ENCODE data around the gene MYRF. TPM values are rescaled to one million over a fixed set of nuclear protein-coding genes. Genes with fewer than 3 reads are reported as not detected.

The MYRF gene
- total RNA-seq, 4 donors from 2014 or later: 0.09 to 0.95 (median 0.22) TPM; not detected in 1

DNA sequence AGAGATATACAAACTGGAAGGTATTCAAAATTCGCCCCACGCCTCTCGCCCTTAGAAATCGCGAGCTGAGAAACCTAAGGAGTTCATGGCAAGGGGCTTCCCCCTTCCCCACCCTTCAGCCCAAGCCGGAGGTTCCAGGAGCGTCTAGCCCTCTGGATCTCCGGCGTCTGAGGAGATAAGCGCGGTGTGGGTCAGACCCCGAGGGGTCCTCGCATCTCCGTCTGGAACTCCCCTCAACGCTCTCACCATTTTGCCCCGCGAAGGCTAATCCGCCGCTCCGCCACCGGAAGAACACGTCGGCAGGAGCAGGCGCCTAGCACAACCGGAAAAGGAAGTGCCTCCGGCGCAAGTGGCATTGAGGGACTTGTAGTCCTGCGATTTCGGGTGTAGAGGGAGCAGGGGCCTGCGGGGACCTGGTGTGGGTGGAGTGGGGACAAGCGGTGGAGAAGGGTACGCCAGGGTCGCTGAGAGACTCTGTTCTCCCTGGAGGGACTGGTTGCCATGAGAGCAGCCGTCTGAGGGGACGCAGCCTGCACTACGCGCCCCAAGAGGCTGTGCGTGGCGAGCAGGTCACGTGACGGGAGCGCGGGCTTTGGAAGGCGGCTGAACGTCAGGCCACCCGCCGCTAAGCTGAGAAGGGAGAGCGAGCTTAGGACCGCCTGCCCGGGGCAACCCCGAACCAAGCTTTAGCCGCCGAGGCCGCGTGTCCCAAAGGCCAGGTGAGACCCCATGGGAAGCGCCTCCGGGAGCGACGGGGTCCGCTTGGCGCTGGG, 40.1 kb downstream of the MYRF start, which contains the start of the genes FEN1 and TMEM258:
TSS of gene FEN1 (plus strand) at position 602 of the 773 bp plus-strand sequence. CDS start 2,451 bp downstream, outside the sequence.
TSS of gene TMEM258 (minus strand) at position 290 of the 773 bp plus-strand sequence. CDS start at position 249, 41 bp downstream.
- DNase-seq: peak; percentile 62
- WGBS, 2 donors: 0% methylated on average over 22 to 37 of the region's 61 CpGs
- H3K4me1 ChIP-seq: peaks cover 12 to 44% (median 20%) of the 10 kb centered on the region in 3 donors
- no peaks in the 10 kb centered on the region for H3K27me3 ChIP-seq
- peak within 1 kb of the TSS; percentile 49 to 89 (median 76) for H3K4me3 ChIP-seq
- peaks cover 0 to 42% (median 24%) of the 10 kb centered on the region in 3 donors for H3K36me3 ChIP-seq
- no peaks in the 10 kb centered on the region for H3K9me3 ChIP-seq
- intact Hi-C loops (cut with DNase I): loop anchor here (10.0 kb wide), 1 partner anchor 312 kb away; no protein-coding TSS in a partner anchor
- TF ChIP-seq POLR2A (IDR thresholded peaks at IDR 0.05): peak in 2 of 4 donors; percentile 36 to 69
- TF ChIP-seq, protein P1, sequence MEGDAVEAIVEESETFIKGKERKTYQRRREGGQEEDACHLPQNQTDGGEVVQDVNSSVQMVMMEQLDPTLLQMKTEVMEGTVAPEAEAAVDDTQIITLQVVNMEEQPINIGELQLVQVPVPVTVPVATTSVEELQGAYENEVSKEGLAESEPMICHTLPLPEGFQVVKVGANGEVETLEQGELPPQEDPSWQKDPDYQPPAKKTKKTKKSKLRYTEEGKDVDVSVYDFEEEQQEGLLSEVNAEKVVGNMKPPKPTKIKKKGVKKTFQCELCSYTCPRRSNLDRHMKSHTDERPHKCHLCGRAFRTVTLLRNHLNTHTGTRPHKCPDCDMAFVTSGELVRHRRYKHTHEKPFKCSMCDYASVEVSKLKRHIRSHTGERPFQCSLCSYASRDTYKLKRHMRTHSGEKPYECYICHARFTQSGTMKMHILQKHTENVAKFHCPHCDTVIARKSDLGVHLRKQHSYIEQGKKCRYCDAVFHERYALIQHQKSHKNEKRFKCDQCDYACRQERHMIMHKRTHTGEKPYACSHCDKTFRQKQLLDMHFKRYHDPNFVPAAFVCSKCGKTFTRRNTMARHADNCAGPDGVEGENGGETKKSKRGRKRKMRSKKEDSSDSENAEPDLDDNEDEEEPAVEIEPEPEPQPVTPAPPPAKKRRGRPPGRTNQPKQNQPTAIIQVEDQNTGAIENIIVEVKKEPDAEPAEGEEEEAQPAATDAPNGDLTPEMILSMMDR (IDR thresholded peaks at IDR 0.05): peak in 3 of 6 experiments; percentile 3 to 29 (median 27)
- peak within 1 kb of the TSS; percentile 89 to 99 (median 95) for H3K27ac ChIP-seq

DNA sequence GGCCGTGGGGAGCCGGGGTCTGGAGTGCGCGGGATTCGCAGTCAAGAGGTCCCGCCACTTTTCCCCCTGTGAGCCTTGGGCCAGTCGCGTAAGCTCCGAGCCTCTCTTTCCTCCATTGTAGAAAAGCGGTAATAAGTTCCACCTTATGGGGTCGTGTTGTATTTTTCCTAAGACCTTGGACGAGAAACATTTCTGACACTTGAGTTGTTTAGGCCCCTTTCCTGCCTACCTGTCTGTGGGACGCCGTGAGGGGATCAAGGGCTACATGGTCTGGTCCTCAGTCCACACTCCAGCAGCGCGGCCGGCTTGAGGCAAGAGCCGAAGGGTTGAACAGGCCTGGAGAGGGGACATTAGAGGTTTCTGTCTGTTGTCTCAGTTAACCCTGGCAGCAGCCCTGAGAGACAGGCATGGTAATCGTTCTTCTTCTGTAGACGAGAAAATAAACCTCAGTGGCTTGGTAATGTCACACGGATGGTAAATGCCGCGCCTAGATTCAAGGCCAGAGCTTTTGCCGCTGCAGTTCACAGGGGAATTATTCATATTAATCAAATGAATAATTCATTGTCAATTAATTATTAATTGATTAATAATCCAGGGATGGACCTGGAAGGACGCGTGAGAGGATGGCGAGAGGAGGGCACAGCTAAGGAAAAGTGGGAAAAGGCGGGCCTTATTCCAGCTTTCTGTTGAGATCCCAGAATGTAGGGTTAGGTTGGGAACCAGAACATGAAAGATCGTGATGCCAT, 40.8 kb downstream of the MYRF start:
- no peaks in the 10 kb centered on the region for H3K9me3 ChIP-seq
- no peak for DNase-seq
- intact Hi-C loops (cut with DNase I): loop anchor here (10.0 kb wide), 1 partner anchor 312 kb away; no protein-coding TSS in a partner anchor
- TF ChIP-seq POLR2A (IDR thresholded peaks at IDR 0.05): no peak
- TF ChIP-seq, protein P1 (IDR thresholded peaks at IDR 0.05): no peak
- peak overlapping the region; percentile 49 to 89 (median 76) for H3K4me3 ChIP-seq
- WGBS, 2 donors: 1 to 6% methylated on average over 20 to 25 of the region's 29 CpGs
- peaks cover 0 to 35% (median 17%) of the 10 kb centered on the region in 3 donors for H3K36me3 ChIP-seq
- peaks cover 12 to 48% (median 20%) of the 10 kb centered on the region in 3 donors for H3K4me1 ChIP-seq
- H3K27me3 ChIP-seq: no peaks in the 10 kb centered on the region
- peak overlapping the region; percentile 89 to 99 (median 95) for H3K27ac ChIP-seq

DNA sequence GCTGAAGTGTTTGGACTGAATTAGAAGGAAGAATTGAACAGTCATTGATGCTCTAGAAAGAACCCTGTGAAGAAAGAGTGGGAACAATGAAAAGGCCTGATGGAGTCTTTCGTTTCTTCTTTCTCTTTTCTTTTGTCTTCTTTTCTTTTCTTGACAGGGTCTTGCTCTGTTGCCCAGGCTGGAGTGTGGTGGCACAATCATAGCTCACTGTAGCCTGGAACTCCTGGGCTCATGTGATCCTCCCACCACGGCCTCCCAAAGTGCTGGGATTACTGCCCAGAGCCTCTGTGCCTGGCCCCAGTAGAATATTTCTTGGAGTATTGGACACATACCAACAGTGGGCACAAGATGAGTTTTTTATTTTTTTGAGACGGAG, 41.4 kb downstream of the MYRF start:
- intact Hi-C loops (cut with DNase I): loop anchor here (10.0 kb wide), 1 partner anchor 311 kb away; no protein-coding TSS in a partner anchor
- Histone ChIP-seq H3K27me3 (no peaks in the 10 kb centered on the region), H3K9me3 (no peaks in the 10 kb centered on the region), H3K27ac (no peak overlapping the region), H3K4me1 (peaks cover 12 to 43% (median 20%) of the 10 kb centered on the region in 3 donors), H3K4me3 (peak overlapping the region in 3 of 4 donors; percentile 76 to 89 (median 76)), H3K36me3 (peaks cover 0 to 29% (median 13%) of the 10 kb centered on the region in 3 donors)
- 32 to 42% methylated on average over 3 of the region's 3 CpGs for WGBS, 2 donors
- no peak for DNase-seq
- TF ChIP-seq, protein P1 (IDR thresholded peaks at IDR 0.05): no peak
- TF ChIP-seq POLR2A (IDR thresholded peaks at IDR 0.05): no peak

DNA sequence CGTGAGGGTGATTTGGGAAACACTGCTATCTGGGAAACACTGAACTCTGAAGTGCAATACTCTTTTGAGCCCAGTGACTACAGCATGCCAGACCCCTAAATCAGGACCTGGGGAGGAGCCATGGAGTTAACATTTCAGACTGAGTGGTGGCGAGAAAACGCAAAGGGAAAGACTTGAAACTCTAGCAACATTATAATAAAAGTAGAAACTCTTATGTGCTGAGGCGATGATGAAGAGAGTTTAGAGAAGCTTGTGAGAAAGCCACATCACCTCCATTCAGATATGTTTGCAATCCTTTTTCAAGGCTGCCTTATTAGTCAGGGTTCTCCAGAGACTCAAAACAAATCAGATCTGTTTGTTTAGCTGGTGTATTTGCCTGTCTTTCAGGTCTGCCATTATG, 42.1 kb downstream of the MYRF start:
- peaks cover 12 to 38% (median 20%) of the 10 kb centered on the region in 3 donors for H3K4me1 ChIP-seq
- H3K36me3 ChIP-seq: peaks cover 0 to 21% (median 8%) of the 10 kb centered on the region in 3 donors
- H3K27ac ChIP-seq: no peak overlapping the region
- no peaks in the 10 kb centered on the region for H3K9me3 ChIP-seq
- DNase-seq: no peak
- WGBS, 2 donors: 87 to 88% methylated on average over 4 of the region's 4 CpGs
- no peak for TF ChIP-seq POLR2A (IDR thresholded peaks at IDR 0.05)
- TF ChIP-seq, protein P1 (IDR thresholded peaks at IDR 0.05): no peak
- H3K4me3 ChIP-seq: no peak overlapping the region
- intact Hi-C loops (cut with DNase I): loop anchor here (10.0 kb wide), 1 partner anchor 310 kb away; no protein-coding TSS in a partner anchor
- no peaks in the 10 kb centered on the region for H3K27me3 ChIP-seq
